Measurements from ENCODE around the gene YIPF6.
"Not testable (repeated sequence)": the region's sequence is repeated elsewhere in the genome, so short reads cannot be mapped to it uniquely, and the experiment has no call there.

The YIPF6 gene

DNA sequence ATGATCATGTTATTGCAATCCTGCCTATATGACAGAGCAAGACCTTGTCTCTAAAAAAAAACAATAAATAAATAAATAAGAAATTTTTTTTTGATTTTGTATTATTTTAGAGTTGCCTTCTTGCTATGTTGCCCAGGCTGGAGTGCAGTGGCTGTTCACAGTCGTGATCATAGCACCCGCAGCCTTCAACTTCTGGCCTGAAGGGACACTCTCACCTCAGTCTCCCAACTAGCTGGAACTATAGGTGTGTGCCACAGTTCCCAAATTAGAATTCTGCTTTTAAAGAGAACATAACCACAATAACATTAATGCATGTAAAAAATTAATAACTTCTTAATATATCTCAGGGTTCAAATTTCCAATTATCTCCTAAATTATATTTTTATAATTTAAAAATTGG is 7.8 kb downstream of the YIPF6 start:
- DNase-seq (ENCODE audit: low read depth) = no peak

DNA sequence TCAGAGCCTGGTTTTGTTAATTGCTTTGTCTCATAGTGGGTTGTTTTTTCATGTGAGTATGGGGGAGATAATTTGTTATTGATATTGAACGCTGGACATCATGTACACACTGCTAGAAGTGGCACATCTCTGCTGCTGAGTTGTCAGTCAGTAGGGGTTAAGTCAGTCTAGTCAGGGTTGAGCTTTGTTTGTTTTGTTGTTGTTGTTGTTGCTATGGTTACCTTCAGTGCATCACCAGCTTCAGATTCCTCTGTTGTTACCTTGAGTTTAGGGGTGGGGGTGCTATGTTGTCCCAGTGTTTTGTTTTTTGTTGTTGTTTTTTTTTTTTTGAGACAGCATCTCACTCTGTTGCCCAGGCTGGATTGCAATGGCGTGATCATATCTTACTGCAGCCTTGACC is 9.9 kb downstream of the YIPF6 start:
- no peak for DNase-seq (ENCODE audit: low read depth)

DNA sequence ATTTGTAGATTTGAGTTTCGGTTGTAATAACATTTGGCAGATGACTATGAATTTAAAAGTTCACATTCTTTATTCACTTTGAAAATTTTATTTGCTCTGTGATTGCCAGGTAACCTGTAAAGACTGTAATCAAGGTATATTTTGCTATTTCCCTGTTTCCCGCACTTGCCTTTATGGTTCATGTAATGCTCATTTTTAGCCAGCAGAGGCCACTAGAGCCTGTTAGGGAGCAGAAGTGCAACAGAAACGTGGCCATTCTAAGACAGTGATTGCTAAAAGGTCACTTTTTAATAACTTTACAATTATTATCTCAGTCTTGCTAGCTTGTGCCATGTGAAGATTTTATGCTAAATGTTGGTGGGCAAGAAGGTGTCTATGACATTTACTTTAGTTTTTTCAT is 12.4 kb downstream of the YIPF6 start:
- DNase-seq (ENCODE audit: low read depth) = no peak

- not testable (repeated sequence) for DNase-seq (ENCODE audit: low read depth)
Measured at GRCh38 chrX:68524680-68525079, 25.8 kb downstream of the YIPF6 start.

DNA sequence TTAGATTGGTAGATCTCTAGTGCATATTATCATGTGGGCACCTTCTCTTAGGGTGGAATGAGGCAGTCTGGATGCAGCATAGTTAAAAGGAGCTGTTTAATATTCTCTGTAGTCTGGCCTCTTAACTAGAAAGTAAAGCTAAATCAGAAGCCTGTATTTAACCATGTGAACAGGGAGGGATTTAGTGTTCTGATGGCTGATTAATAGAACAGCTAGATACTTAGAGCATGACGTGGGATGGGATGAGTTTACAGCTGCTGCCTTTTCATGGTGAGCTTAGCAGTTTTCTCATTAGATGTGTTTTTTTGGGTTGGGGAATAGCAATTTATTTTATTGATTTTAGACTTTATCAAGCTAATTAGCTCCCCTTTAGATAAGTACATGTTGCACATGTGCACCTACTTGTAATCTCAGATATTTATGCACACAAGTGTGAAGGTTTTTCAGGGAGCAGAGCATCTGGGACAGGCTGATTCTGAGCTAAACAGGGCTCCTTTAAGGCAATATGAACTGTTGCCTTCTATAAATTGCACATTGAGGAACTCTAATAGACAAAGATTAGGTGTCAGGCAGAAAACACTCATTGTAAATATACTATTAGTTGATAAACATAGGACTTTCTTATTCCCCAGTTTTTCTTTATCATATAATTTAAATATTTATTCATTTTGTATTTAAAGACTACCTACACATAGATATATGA is 34.1 kb downstream of the YIPF6 start:
- no peak for DNase-seq (ENCODE audit: low read depth)

- no peak for DNase-seq (ENCODE audit: low read depth)
Measured at GRCh38 chrX:68533656-68534055, 34.8 kb downstream of the YIPF6 start.

DNA sequence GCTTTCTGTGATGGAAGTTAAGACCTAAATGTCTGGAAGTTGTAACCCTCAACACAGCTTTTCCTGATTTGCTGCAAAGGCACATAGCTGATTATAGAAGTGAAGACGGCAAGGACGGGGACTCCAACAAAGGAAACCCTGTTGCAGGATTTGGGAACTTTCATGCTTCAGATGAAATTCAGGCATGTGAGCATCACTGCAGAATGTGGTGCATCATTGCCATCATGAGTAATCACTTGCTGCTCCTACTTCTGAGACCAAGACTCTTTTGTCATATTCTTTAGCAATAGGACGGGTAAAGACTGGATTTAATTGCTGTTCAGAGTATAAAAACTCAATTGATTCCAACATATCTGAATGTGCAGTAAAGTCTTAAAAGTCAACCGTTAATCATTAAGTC is 35.8 kb downstream of the YIPF6 start:
- DNase-seq (ENCODE audit: low read depth) = no peak

DNA sequence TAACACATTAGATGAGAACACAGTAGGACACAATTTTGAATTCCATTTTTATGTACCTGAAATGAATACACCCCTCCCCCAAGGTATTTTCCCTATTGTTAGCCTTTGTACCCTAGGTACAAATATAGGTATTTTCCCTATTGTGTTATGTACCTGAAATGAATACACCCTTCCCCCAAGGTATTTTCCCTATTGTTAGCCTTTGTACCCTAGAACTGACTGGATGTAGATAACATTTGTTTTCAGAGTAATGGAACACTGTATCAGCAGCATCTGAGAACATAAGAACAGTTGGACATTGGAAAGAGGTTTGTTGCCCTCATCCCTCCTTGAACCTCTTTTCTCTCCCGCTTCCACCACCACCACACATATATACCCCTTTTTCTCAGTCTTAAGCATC is 37.6 kb downstream of the YIPF6 start:
- no peak for DNase-seq (ENCODE audit: low read depth)

- DNase-seq (ENCODE audit: low read depth) = no peak
Measured at GRCh38 chrX:68536884-68537283, 38.0 kb downstream of the YIPF6 start.

- DNase-seq (ENCODE audit: low read depth) = no peak
Measured at GRCh38 chrX:68550193-68550592, 51.3 kb downstream of the YIPF6 start.

DNA sequence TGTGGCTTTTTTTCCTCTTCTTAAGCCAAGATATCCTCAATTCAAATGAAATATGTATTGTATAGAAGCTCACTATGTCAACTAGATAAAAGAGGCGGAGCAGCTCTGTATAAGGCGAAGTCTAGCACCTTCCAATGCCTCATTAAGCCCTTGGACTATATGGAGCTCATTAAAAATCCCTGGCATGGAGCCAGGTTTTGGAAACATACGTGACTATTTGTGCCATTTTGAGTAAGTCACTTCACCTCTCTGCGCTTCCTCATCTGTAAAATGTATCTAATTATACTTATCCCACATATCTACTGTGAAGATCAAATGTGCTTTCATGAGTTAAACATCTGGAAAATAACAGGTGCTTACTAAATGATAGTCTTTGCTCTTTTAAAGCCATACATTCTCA is 57.2 kb downstream of the YIPF6 start:
- DNase-seq (ENCODE audit: low read depth) = no peak

DNA sequence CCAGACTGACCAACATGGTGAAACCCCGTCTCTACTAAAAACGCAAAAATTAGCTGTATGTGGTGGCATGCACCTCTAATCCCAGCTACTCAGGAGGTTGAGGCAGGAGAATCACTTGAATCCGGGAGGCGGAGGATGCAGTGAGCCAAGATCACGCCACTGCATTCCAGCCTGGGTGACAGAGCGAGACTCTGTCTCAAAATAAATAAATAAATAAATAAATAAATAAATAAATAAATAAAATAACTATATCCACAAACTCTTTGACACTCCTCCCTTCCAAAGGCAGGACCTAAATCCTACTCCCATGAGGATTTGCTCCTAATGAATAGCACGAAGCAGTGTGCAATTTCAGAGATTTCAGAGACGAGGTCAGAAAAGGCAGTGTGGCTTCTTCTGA is 58.3 kb downstream of the YIPF6 start:
- not testable (repeated sequence) for DNase-seq (ENCODE audit: low read depth)

GRCh38 chrX:68559905-68560304 is 61.1 kb downstream of the YIPF6 start:
- not testable (repeated sequence) for DNase-seq (ENCODE audit: low read depth)

DNA sequence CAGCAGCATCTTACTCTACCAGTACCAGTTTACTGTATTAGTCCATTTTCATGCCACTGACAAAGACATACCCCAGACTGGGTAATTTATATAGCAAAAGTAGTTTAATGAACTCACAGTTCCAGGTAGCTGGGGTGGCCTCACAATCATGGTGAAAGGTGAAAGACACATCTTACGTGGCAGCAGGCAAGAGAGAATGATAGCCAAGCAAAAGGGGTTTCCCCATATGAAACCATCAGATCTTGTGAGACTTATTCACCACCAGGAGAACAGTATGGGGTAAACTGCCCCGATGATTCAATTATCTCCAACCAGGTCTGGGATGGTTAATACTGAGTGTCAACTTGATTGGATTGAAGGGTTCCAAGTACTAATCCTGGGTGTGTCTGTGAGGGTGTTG is 69.3 kb downstream of the YIPF6 start:
- no peak for DNase-seq (ENCODE audit: low read depth)

DNA sequence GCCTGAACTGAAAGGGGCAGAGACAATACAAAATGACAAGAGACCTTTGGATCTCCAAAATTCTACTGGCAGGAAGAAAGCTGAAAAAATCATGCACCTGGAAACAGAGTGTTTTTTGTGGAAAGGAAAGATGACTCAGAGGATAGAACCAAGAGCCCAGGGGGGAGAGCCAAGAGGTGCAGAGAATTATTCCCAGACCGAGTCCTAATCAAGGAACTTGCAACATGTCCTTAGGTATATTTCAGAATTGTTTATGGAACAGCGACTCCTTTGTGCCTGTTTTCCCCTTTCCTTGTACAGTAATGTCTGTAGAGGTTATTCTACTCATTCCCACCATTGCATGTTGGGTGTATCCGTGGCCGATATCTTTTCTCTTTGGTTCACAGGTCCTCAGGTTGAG is 71.7 kb downstream of the YIPF6 start:
- DNase-seq (ENCODE audit: low read depth) = no peak

DNA sequence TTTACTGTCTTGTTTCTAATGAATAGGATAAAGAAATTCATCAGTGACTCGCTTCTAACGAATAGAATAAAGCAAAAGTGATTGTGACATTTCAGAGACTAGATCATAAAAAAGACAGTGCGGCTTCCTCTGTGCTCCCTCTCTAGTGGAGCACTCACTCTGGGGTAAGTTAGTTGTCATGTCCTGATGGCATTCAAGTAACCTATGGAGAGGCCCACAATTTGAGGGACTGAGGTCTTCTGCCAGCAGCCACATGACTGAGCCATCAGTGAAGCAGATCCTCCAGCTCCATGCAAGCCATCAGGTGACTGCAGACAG is 72.4 kb downstream of the YIPF6 start:
- DNase-seq (ENCODE audit: low read depth) = no peak

- DNase-seq (ENCODE audit: low read depth) = peak; percentile 23
Measured at GRCh38 chrX:68571610-68572311, 72.9 kb downstream of the YIPF6 start.

DNA sequence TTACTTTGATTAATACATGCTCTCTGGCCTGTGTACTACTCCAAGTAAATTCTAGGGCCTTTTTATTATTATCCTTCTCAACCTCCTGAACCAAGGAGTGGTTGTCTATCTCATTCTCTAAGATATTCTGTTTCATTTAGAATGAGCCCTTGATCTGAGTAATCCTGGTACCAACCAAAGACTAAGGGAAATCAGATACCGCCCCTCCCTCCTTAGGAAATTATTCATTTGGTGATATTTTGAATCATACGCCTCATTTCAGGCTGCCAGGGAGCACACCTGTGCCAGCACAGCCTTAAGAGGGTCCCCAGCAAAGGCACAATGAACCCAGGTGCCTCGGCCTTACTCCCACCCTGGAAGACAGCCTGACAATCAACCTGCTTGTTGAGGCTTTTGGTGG is 75.4 kb downstream of the YIPF6 start:
- no peak for DNase-seq (ENCODE audit: low read depth)

DNA sequence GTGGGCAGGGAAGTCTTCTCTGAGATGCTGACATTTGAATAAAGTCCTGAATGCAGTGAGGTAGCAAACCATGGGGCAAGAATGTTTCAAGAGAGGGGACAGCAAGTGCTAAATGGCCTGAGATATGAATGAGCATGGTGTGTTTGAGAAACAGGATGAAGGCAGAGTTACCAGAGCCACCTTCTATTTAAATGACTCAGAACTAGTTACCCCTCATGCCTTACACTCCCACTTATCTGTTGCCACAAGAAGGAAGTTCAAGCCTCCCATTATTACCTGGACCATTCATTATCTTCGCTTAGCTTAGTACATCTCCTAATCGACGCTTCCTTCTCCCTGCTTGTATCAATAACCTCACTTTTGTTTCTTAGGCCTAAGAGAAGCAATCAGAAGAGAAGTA is 81.0 kb downstream of the YIPF6 start:
- no peak for DNase-seq (ENCODE audit: low read depth)

DNA sequence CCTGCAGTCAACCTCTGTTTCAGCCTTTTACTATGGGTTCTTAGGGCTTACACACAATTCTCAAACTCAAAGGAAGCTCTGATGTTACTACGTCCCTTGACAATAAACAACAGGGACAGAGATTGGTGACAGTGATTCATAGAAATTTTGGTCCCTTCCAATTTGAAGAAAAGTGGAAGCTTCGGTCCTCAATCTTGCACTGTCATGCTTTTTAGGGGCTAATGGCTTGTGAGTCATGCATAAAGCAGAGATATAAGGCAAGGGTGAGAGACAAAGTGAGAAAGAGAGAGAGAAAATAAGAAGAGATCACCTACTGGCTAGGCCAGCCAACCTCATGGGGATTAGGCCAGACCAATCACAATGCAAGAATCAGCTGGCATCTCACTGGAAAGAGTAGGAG is 85.4 kb downstream of the YIPF6 start:
- DNase-seq (ENCODE audit: low read depth) = no peak
